Hematopoietic multipotent progenitor cell treated with erythropoietin and hydrocortisone succinate and interleukin-3 and kit ligand, for 15 days (in vitro differentiated cells): ENCODE data around the gene DDX10.

Experiments used
- DNase-seq: peaks from one replicate; pipeline ENCODE4 v3.0.0-alpha.2; 2015; ENCODE audit warnings: low spot score

DDX10 gene

GRCh38 chr11:108654994-108655631, 9.8 kb upstream of the DDX10 start:
- peak; percentile 42 for DNase-seq

DNA sequence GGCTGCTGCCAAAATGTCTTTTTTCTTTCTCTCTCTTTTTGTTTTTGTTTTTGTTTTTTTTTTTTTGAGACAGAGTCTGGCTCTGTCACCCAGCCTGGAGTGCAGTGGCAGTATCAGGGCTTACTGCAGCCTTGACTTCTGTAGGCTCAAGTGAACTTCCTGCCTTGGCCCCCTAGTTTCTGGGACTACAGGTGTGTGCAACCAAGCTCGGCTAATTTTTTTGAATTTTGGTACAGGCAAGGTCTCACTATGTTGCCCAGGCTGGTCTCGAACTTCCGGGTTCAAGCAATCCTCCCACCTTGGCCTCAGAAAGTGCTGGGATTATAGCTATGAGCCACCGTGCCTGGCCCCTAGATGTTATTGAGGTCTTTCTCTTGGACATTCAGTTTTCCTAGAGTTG, 2.2 kb upstream of the DDX10 start:
- no peak for DNase-seq

GRCh38 chr11:108663154-108663877, 1.6 kb upstream of the DDX10 start:
- DNase-seq, result no peak

GRCh38 chr11:108666373-108666772, 1.5 kb downstream of the DDX10 start:
- DNase-seq, result no peak

DNA sequence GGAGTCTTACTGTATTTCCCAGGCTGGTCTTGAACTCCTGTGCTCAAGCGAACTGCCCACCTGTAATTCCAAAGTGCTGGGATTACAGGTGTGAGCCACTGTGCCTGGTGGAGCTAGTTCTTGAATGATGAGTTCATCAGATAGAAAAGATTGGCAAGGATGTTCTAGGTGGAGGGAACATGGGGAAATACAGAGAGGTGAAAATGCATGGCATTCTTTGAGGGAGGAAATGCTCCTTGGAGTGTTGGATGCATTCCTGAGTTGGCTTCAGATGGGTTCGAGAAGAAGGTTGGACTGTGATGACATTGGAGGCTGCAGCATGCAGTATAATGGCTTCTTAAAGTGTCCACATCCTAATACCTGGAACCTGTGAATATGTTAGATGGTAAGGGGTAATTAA, 4.4 kb downstream of the DDX10 start:
- no peak for DNase-seq

DNA sequence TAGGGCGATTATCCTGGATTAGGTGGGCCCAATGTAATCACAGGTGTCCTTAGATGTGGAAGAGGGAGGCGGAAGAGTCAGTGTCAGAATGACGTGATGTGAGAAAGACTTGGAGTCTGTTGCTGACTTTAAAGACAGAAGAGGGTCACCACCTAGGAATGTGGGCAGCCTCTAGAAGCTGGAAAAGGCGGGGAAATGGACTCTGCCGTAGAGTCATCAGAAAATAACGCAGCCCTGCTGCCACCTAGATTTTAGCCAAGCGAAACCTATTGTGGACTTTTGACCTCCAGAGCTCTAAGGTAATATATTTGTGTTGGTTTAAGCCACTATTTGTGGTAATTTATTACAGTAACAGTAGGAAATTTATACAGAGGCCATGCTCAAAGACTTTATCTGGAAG, 4.8 kb downstream of the DDX10 start:
- DNase-seq, result no peak

- DNase-seq, result no peak
Measured at GRCh38 chr11:108670451-108670850, 5.6 kb downstream of the DDX10 start.

- peak; percentile 22 for DNase-seq
Measured at GRCh38 chr11:108672113-108672512, 7.2 kb downstream of the DDX10 start.

DNA sequence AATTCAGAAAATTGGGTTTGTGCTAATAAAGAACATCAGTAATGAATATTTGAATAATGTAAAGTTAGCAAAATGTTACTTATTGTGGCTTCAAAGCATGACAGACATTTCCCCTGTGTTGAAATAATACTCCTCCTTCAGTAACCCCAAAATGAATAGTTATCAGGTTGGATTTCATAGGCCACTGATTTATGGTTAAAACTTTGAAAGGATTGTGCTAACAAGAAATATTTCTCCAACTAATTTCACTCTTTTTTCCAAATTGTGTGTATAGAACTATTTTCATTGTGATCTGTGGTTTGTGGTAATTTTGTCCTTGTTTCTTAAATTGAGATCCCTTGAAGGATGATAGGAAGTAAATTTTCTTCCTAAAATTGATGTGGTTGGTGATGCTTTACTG, 7.9 kb downstream of the DDX10 start:
- no peak for DNase-seq

DNA sequence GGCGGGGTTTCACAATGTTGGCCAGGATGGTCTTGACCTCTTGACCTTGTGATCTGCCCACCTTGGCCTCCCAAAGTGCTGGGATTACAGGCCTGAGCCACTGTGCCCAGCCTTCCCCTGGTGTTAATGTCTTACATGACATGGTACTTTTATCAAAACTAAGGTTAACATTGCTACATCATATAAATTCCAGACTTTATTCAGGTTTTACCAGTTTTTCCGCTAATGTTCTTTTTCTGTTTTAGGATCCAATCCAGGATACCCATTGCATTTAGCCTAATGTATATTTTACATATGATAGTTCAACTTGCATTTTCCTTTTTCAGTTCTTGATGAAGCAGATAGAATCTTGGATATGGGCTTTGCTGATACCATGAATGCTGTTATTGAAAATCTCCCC, 14.2 kb downstream of the DDX10 start:
- DNase-seq, result no peak

GRCh38 chr11:108680271-108680670, 15.4 kb downstream of the DDX10 start:
- DNase-seq, result no peak

DNA sequence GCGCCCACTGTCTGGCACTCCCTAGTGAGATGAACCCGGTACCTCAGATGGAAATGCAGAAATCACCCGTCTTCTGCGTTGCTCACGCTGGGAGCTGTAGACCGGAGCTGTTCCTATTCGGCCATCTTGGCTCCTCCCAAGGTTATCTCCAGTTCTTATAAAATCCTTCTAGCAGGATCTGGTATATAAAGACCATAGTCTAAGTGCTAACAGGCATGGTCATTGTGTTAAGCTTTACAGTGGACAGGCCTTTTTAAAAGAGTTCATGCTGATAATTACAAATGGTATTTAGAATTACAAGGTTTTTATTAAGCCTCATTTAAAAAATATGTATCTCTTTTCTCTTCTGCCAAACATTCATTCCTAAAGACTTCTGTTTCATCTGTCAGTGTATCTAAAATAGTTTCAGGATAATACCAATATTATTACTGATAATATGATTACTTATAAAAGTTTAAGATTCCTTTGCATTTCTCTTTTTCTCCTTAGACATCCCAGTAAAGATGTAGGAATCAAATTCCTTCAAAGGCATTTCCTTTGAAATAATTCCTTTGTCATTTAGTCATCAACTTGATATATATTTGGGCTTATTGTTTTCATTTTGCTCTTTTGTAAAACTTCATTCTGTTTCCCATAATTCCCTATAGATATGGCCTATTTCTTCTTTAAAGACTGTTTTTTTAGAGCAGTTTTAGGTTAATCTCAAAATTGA, 20.7 kb downstream of the DDX10 start:
- DNase-seq, result no peak

- no peak for DNase-seq
Measured at GRCh38 chr11:108693852-108694251, 29.0 kb downstream of the DDX10 start.

- no peak for DNase-seq
Measured at GRCh38 chr11:108694846-108695245, 30.0 kb downstream of the DDX10 start.

DNA sequence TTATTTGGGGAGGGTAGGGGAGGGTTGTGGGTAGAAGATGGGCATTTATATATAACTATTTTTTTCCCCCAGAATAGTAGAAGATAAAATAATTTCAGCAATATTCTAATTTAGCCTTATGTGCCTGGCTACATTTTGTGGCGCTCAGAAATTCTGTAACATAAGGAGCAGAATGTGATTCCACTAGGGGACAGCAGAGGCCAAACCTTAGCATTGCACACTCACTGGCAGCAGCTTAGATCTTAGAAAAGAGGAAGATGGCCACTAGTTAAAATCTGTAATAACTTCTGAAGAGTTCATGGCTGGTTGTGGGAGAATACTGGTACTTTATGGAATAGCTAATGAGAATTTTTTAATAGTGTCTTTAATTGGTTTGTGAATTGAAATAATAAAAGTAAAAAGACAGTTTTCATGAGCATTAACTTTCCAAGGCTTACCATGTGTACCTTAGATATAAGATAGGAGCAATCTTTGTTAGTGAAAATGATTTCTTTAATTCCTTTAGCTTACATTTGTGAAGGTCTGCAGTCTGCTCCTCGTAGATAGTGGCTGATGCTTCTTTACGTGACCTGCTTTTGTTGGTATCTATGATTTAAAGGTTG, 33.1 kb downstream of the DDX10 start:
- peak; percentile 16 for DNase-seq

GRCh38 chr11:108698844-108699642, 34.2 kb downstream of the DDX10 start:
- DNase-seq, result no peak

- DNase-seq, result no peak
Measured at GRCh38 chr11:108703916-108704315, 39.0 kb downstream of the DDX10 start.

- no peak for DNase-seq
Measured at GRCh38 chr11:108705061-108705460, 40.2 kb downstream of the DDX10 start.

DNA sequence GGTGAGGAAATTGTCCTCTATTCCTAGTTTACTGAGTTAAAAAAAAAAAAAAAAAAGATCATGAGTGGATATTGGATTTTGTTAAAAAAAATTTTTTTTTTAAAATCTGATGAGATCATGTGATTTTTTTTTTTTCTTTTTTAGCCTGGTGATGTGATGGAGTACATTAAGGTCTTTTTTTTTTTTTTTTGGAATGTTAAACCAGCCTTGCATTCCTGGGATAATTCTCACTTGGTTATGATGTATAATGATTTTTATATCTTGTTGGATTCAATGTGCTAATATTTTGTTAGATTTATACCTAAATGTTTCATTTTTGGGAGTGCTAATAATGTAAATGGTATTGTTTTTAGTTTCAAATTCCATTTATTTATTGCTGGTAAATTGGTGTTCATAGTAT, 43.3 kb downstream of the DDX10 start:
- no peak for DNase-seq

DNA sequence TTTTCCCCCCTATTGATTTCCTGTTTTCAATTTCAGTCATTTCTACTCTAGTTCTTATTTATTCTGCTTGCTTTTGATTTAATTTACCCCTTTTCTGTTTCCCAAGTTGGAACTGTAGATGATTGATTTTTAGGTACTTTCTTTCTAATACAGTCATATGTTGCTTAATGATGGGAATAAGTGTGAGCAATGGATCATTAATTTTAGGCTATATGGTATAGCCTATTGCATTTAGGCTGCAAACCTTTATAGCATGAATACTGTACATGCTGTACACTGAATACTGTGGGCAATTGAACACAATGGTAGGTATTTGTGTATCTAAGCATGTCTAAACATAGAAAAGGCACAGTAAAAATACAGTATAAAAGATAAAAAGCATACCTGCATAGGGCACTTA, 44.9 kb downstream of the DDX10 start:
- no peak for DNase-seq

- DNase-seq, result no peak
Measured at GRCh38 chr11:108713076-108713790, 48.4 kb downstream of the DDX10 start.
